Heart right ventricle (tissue), 16 donors: ENCODE data around the gene MICALL2. TPM values are rescaled to one million over a fixed set of nuclear protein-coding genes. Genes with fewer than 3 reads are reported as not detected.

ENCODE experiments used
- ATAC-seq, 8 donors: fragments of 200-7000 bp; cut with Tn5 transposase; one replicate each; pipeline ENCODE4 v1.9.1; 2020; ENCODE audit warnings: mild to moderate bottlenecking in 8 of 8, moderate library complexity in 8 of 8, moderate number of reproducible peaks in 1 of 8
- DNase-seq, 2 donors: peaks; one replicate each; pipeline ENCODE4 v3.0.0-alpha.2; 2020
- H3K27ac ChIP-seq, 10 donors: fragments of 200-600 bp; sonication (generic) in 2 of 10; one replicate each; pipeline versions ENCODE4 v1.5.0 to v1.8.0; 2020 to 2022; ENCODE audit warnings: mild to moderate bottlenecking in 3 of 10
- H3K27me3 ChIP-seq, 7 donors: fragments of 200-600 bp; one replicate each; pipeline ENCODE4 v1.8.0; 2021 to 2022; ENCODE audit warnings: mild to moderate bottlenecking in 2 of 7
- H3K36me3 ChIP-seq, 9 donors: fragments of 200-600 bp; sonication (generic) in 1 of 9; one replicate each; pipeline versions ENCODE4 v1.5.0 to v1.8.0; 2020 to 2022; ENCODE audit warnings: mild to moderate bottlenecking in 2 of 9
- H3K4me1 ChIP-seq, 9 donors: fragments of 200-600 bp; sonication (generic) in 1 of 9; one replicate each; pipeline versions ENCODE4 v1.5.0 to v1.8.0; 2020 to 2022; ENCODE audit warnings: mild to moderate bottlenecking in 4 of 9
- H3K4me3 ChIP-seq, 10 donors: fragments of 200-600 bp; sonication (generic) in 2 of 10; one replicate each; pipeline versions ENCODE4 v1.5.0 to v1.8.0; 2020 to 2022; ENCODE audit warnings: mild to moderate bottlenecking in 7 of 10, moderate library complexity in 2 of 10
- H3K9me3 ChIP-seq, 11 donors: fragments of 200-600 bp in 10 of 11; sonication (generic) in 2 of 11; one replicate each; pipeline versions ENCODE4 v1.5.0 to v1.8.0; 2013 to 2022; ENCODE audit warnings: mild to moderate bottlenecking in 2 of 11, control low read depth in 1 of 11, moderate library complexity in 1 of 11
- CTCF ChIP-seq, 9 donors: fragments of 200-600 bp; sonication (generic) in 2 of 9; IDR thresholded peaks; one replicate each; pipeline versions ENCODE4 v1.5.0 to v1.8.0; 2021 to 2022; ENCODE audit warnings: antibody characterized with exemption in 9 of 9, mild to moderate bottlenecking in 5 of 9, moderate library complexity in 1 of 9
- WGBS, 2 donors: extraction: QIAGEN DNeasy Blood & Tissue Kit; methylation state at CpG; one replicate each; pipeline ENCODE4 v1.1.7; 2013; ENCODE audit warnings: inconsistent platforms in 1 of 2; 5-methylcytosine and 5-hydroxymethylcytosine counted together
- intact Hi-C, 10 donors: fragments of 100-400 bp; cut with DNase I; formaldehyde crosslinking; loops; one replicate each; pipeline versions ENCODE4 v1.11.1 to v1.14.2; 2022
- polyA plus RNA-seq, 2 donors: library from polyadenylated mRNA; stranded (reverse); fragments of 200-250 nt; gene quantifications; one replicate each; pipeline ENCODE4 v1.2.3, GENCODE V29; 2013
- total RNA-seq, 10 donors: library from RNA; stranded (reverse); fragmentation: NEBNext Ultra II Directional in 3 of 10; extraction: Animal tissue kit (Norgen Biotek cat#: 25700) in 3 of 10; gene quantifications; one replicate each; pipeline versions ENCODE4 v1.2.1 to v1.2.4, GENCODE V29; 2021 to 2023
- donor health status: Arrhythmogenic right ventricular cardiomyopathy.
- donor health status: ischemic (EF 13 %, LVEDD 7.1; RV severe dilation, severe dysfunction).
- donor health status: healthy with polysubstance abuse.
- donor health status: DM: no; HTN: yes; CAD: no.
- donor health status: DM: no; HTN: no; CAD: no.
- donor health status: ischemic (EF 25% LVEDD 6.9; RV normal size, moderate dysfunction).
- donor health status: ischemic (EF 25% LVEDD 5.7; RV mildly dilated, moderate dysfunction).
- donor health status: healthy.
- donor health status: DM: yes; HTN: yes; CAD: no.
- donor health status: Ischemic cardiomyopathy.
- donor health status: ischemic (EF 35%, LVEDD 5.7; RV mildly dilated, moderate dysfunction).
- donor health status: nonischemic (EF 11% LVEDD 7.7; RV severe dilation, severe dysfunction).
- donor health status: DM: yes; HTN: yes; CAD: no.
- donor health status: PGD.
- donor health status: ischemic (EF 29% LVEDD 5.4; RV normal size, mild dysfunction).
- donor health status: nonischemic (EF 23%, LVEDD 6.1; RV moderate dilation, normal function).

Gene MICALL2
- total and polyA plus RNA-seq, 12 donors = 4.6 to 38.3 (median 8.7) TPM

- H3K27ac ChIP-seq = no peak overlapping the region
- DNase-seq (no peak), ATAC-seq (no peak)
- peaks cover 0 to 29% (median 6%) of the 10 kb centered on the region in 11 donors for H3K9me3 ChIP-seq
- no peaks in the 10 kb centered on the region for H3K36me3 ChIP-seq
- 63 to 65% methylated on average over 33 of the region's 33 CpGs for WGBS, 2 donors
- H3K4me3 ChIP-seq = no peak overlapping the region
- TF ChIP-seq CTCF (IDR thresholded peaks at IDR 0.05) = no peak
- H3K4me1 ChIP-seq = no peaks in the 10 kb centered on the region
- peaks cover 0 to 70% (median 52%) of the 10 kb centered on the region in 7 donors for H3K27me3 ChIP-seq
- intact Hi-C loops = no loop called here
Measured at GRCh38 chr7:1395211-1396070, 63.8 kb downstream of the MICALL2 start.

- ATAC-seq (no peak), DNase-seq (no peak)
- no peak for TF ChIP-seq CTCF (IDR thresholded peaks at IDR 0.05)
- Histone ChIP-seq H3K4me3 (no peak overlapping the region), H3K27me3 (peaks cover 0 to 64% (median 51%) of the 10 kb centered on the region in 7 donors), H3K27ac (no peak overlapping the region), H3K9me3 (peaks cover 0 to 29% (median 6%) of the 10 kb centered on the region in 11 donors), H3K36me3 (no peaks in the 10 kb centered on the region), H3K4me1 (no peaks in the 10 kb centered on the region)
- intact Hi-C loops = no loop called here
- WGBS, 2 donors = 80 to 86% methylated on average over 4 of the region's 4 CpGs
Measured at GRCh38 chr7:1394371-1394770, 64.9 kb downstream of the MICALL2 start.

- Histone ChIP-seq H3K4me1 (no peaks in the 10 kb centered on the region), H3K4me3 (no peak overlapping the region), H3K27ac (no peak overlapping the region), H3K9me3 (peaks cover 0 to 29% (median 6%) of the 10 kb centered on the region in 11 donors), H3K36me3 (no peaks in the 10 kb centered on the region), H3K27me3 (peaks cover 0 to 64% (median 50%) of the 10 kb centered on the region in 7 donors)
- intact Hi-C loops = no loop called here
- DNase-seq (no peak), ATAC-seq (no peak)
- no peak for TF ChIP-seq CTCF (IDR thresholded peaks at IDR 0.05)
- WGBS, 2 donors = 80 to 82% methylated on average over 7 of the region's 7 CpGs
Measured at GRCh38 chr7:1393421-1393820, 65.8 kb downstream of the MICALL2 start.

- DNase-seq = no peak
- H3K27me3 ChIP-seq = peaks cover 0 to 67% (median 52%) of the 10 kb centered on the region in 7 donors
- intact Hi-C loops = no loop called here
Measured at GRCh38 chr7:1392556-1392955, 66.7 kb downstream of the MICALL2 start.

More at GRCh38 chr7:1392556-1392955, 66.7 kb downstream of the MICALL2 start:
- ATAC-seq = no peak
- H3K4me1 ChIP-seq = no peaks in the 10 kb centered on the region
- TF ChIP-seq CTCF (IDR thresholded peaks at IDR 0.05) = no peak
- H3K9me3 ChIP-seq = peaks cover 0 to 29% (median 6%) of the 10 kb centered on the region in 11 donors
- no peak overlapping the region for H3K4me3 ChIP-seq
- WGBS, 2 donors = 88 to 95% methylated on average over 4 of the region's 4 CpGs
- no peak overlapping the region for H3K27ac ChIP-seq
- no peaks in the 10 kb centered on the region for H3K36me3 ChIP-seq
